Mammary epithelial cell (primary cell): Measurements from ENCODE around the gene SUSD1.

Experiments used
- EZH2 ChIP-seq: IDR thresholded peaks from 2 replicates; pipeline ENCODE4 v1.6.1; 2012; ENCODE audit warnings: low read length, inconsistent platforms, borderline replicate concordance
- TF ChIP-seq, protein P1 (sequence below), 2 donors: IDR thresholded peaks in 1 of 2; conservative IDR thresholded peaks in 1 of 2; 2 replicates each; pipeline ENCODE4 v1.5.1; 2011 to 2012; ENCODE audit warnings: inconsistent platforms in 2 of 2, low read length in 2 of 2, mild to moderate bottlenecking in 2 of 2, control low read depth in 1 of 2, low read depth in 1 of 2; ENCODE audit not compliant: insufficient read depth in 1 of 2; ENCODE audit errors: extremely low read depth in 1 of 2

DNA sequence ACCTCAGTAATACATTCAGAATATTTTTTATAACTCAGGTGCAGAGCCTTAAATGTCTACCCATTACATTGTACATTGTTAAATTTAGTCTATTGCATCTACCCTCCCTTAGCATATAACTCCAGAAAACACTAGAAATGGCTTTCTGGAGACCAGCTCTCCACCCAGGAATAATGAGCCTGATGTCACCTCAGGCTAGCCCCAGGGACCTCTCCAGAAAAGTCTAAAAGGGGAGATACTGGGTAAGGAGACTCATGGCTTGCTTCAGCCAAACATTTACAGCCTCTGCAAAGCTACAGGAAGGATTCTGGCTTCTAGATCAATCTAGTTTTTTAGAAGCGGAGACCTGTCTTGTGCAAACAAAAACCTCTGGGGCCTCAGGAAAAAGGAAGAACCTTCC, 13.8 kb upstream of the SUSD1 start:
- TF ChIP-seq, protein P1, sequence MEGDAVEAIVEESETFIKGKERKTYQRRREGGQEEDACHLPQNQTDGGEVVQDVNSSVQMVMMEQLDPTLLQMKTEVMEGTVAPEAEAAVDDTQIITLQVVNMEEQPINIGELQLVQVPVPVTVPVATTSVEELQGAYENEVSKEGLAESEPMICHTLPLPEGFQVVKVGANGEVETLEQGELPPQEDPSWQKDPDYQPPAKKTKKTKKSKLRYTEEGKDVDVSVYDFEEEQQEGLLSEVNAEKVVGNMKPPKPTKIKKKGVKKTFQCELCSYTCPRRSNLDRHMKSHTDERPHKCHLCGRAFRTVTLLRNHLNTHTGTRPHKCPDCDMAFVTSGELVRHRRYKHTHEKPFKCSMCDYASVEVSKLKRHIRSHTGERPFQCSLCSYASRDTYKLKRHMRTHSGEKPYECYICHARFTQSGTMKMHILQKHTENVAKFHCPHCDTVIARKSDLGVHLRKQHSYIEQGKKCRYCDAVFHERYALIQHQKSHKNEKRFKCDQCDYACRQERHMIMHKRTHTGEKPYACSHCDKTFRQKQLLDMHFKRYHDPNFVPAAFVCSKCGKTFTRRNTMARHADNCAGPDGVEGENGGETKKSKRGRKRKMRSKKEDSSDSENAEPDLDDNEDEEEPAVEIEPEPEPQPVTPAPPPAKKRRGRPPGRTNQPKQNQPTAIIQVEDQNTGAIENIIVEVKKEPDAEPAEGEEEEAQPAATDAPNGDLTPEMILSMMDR (conservative IDR thresholded peaks at IDR 0.05 in 1 of 2, IDR thresholded peaks at IDR 0.05 in 1 of 2; ENCODE audit: extremely low read depth in 1 of 2, insufficient read depth in 1 of 2, low read depth in 1 of 2, low read length in 2 of 2), result no peak
- TF ChIP-seq EZH2, result no peak
